GM18909 (cell line): Measurements from ENCODE around the gene MC5R.
"Not testable (repeated sequence)": the region's sequence is repeated elsewhere in the genome, so short reads cannot be mapped to it uniquely, and the experiment has no call there.

Experiments
- ATAC-seq: cut with Tn5 transposase; IDR thresholded peaks from one replicate; pipeline ENCODE4 v1.9.1; 2021; ENCODE audit warnings: mild to moderate bottlenecking; ENCODE audit not compliant: unreplicated experiment, poor library complexity

Gene MC5R

DNA sequence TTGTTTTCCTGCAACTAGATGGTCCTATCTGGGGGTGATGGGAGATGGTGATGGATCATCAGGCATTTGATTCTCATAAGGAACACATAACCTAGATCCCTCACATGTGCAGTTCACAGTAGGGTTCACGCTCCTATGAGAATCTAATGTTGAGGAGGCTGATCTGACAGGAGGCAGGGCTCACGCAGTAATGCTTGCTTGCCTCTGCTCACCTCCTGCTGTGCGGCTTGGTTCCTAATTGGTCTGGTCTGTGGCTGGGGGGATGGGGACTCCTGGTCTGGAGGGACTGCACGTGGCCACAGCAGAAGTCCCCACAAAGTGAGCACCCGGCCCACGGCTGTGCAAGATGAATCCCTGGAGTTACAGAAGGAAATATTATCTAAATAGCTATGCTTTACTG is 11.3 kb downstream of the MC5R start:
- no peak for ATAC-seq

DNA sequence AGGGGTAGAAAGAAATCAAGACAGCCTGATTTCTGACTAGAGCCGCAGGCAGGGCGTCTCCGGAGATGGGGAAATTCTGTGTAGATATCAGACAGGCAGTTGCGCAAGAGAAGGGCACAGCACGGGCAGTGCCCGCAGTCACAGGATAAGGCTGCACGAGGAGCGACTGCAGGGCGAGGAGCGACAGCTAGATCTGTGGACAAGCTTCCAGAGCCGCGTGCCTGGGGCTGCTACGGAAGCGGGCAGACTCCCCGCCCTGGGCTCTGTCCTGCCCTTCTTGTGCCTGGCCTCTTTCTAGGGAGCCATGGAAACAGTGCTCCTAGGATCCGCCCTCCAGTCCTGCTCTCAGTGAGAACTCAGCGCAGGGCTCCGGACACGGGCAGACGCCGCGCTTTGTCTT is 12.6 kb downstream of the MC5R start:
- ATAC-seq: no peak

GRCh38 chr18:13849791-13850190 is 25.8 kb downstream of the MC5R start:
- ATAC-seq: no peak

DNA sequence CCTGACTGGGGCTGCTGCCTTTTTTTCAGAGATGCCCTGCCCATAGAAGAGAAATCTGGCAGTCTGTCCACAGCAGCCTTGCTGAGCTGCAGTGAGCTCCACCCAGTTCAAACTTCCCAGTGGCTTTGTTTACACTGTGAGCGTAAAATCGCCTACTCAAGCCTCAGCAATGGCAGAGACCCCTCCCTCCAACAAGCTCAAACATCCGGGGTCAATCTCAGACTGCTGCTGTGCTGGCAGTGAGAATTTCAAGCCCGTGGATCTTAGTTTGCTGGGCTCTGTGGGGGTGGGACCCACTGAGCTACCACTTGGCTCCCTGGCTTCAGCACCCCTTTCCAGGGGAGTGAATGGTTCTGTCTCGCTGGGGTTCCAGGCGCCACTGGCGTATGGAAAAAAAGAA is 38.9 kb downstream of the MC5R start:
- not testable (repeated sequence) for ATAC-seq

GRCh38 chr18:13868501-13869271 is 44.7 kb downstream of the MC5R start:
- no peak for ATAC-seq

- no peak for ATAC-seq
These were observed 47.8 kb downstream of the MC5R start for GRCh38 chr18:13871701-13872100.

GRCh38 chr18:13872373-13872772 is 48.4 kb downstream of the MC5R start:
- no peak for ATAC-seq

GRCh38 chr18:13872932-13873331 is 49.0 kb downstream of the MC5R start:
- no peak for ATAC-seq

DNA sequence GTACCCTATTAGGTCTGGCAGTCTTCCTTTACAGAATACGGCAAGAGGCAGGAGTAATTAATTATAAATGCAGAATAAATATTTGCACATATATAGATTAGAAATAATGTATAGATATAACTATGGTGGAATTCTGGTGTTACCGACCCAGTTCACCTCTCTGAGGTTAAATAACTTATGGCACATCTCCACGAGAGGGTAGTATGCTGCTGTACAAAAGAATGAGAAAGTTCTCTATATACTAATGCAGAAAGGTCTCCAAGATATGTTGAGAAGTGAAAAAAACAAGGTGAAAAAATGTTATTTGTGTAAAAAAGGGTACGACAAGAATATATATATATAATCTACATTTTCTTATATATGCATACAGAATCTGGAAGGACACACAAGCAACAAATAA is 50.6 kb downstream of the MC5R start:
- ATAC-seq: no peak
